VCaP (cell line): Measurements from ENCODE around the gene ARHGAP26.

Experiments used
- H3K27ac ChIP-seq: fragments of 450-650 bp; 2 replicates; pipeline ENCODE4 v1.5.1; 2017
- TF ChIP-seq, protein P1 (sequence below): fragments of 450-650 bp; conservative IDR thresholded peaks from 2 replicates; pipeline ENCODE4 v1.5.1; 2017; ENCODE audit warnings: mild to moderate bottlenecking, moderate library complexity

ARHGAP26 gene

DNA sequence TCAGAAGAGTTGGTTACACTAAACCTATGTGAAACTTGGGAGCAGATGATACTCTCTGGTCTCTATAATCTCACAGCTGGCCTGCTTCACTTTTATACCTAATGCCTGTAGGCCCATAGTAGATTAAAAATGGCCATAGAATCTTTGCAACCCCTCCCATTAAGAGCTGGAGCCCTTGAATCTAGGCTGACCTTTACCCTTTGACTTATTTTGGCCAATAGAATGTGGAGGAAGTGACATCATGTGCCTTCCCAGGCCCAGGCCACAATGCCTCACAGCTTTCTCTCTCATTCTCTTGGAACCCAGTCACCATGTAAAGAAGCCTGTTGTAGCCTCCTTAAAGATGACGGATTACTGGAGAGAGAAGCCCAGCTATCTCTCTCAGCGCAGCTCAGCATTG is 382.3 kb downstream of the ARHGAP26 start:
- no peak overlapping the region for H3K27ac ChIP-seq
- TF ChIP-seq, protein P1, sequence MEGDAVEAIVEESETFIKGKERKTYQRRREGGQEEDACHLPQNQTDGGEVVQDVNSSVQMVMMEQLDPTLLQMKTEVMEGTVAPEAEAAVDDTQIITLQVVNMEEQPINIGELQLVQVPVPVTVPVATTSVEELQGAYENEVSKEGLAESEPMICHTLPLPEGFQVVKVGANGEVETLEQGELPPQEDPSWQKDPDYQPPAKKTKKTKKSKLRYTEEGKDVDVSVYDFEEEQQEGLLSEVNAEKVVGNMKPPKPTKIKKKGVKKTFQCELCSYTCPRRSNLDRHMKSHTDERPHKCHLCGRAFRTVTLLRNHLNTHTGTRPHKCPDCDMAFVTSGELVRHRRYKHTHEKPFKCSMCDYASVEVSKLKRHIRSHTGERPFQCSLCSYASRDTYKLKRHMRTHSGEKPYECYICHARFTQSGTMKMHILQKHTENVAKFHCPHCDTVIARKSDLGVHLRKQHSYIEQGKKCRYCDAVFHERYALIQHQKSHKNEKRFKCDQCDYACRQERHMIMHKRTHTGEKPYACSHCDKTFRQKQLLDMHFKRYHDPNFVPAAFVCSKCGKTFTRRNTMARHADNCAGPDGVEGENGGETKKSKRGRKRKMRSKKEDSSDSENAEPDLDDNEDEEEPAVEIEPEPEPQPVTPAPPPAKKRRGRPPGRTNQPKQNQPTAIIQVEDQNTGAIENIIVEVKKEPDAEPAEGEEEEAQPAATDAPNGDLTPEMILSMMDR = no peak

DNA sequence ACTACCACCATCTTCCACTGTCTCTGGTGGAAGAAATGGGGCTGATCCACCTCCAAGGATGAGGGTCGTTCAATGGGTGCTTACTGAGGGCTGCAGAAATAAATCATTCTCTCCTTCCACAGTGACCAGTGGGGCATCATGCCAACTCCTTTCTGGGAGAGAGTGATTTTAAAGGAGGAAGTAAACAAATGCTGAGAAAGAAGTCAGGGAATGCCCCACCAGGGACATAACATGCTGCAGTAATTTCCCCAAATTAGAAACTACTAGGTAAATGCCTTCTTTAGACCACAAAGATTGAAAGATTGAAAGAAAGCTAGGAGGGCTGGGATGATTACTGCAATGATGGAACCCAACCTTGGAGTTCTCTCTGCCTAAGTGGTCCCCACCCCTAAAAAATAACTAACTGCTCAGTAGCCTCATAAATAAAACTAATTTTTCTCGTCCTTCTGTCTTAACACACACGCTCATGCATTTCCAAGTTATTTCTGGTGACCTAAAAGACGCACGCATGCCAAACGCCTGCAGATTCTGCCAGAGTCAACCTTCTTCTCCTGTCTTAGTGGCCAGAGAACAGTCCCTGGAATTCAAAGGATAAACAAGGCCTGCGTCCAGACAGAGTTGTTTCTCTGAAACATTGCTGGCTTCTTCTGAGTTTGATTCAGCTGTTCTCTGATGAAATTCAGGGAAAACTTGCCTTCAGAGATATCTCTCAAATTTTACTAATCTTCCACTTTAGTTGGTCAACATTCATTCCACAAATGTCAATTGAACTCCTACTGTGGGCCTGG is 383.3 kb downstream of the ARHGAP26 start:
- no peak overlapping the region for H3K27ac ChIP-seq

DNA sequence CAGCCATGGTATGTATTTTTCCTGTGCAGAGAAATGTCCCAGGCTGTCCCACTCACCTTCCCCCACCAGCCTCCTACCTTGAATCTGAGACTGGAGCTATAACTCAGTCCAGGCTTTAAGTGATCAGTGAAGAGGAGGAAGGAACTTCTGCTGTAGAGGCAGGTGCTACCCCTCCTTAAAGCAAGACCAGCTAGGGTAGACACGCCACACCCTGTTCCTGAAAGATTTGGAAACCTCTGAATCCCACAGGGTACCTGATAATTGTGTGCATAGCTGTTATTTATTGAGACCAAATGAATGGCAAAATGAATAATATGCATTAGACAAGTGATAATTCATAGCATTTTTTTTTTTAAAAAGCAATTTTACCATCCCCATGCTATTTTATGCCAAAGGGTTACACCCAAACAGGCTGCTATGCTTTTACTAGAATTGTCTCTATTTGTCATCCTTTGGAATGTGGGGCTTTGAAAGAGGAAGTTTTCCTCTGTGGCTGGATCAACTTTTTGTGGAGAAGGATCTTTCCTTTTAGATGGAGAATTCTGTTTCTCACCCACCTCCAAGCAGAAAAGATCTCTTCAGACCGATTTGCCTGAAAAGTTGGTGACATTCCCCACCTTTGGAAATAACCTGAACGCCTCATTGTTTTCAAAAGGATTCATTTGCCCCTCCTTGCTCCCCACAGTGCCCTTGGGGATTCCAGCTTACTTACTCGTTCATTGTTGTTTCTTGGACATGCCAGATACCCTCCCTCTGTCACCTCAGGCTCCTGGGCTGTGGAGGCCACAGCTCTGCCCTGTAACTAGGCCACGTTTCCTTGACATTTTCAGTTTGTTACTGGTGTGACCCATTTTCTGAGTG is 384.6 kb downstream of the ARHGAP26 start:
- no peak overlapping the region for H3K27ac ChIP-seq

More for the DNA sequence above, 383.3 kb downstream of the ARHGAP26 start:
- TF ChIP-seq, protein P1 = no peak

DNA sequence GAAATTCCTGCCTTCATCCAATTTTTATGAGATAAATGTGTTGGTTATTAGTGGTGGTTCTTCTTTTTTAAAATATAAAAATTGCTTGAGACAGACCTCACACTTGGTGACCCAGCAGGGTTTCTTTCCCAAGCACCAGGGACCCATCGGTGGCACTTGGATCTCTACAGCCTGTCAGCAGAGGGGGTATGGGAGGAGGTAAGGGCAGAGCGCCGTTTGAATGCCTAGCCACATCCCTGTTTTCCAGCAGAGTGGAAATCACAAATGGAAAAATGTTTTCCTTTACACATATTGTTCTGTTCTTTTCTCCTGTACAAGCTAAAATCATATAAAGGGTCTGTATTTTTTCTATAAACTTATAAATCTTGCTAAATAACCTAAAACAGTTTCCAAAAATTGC is 385.3 kb downstream of the ARHGAP26 start:
- TF ChIP-seq, protein P1 = no peak
- H3K27ac ChIP-seq = no peak overlapping the region

More for the DNA sequence above, 384.6 kb downstream of the ARHGAP26 start:
- TF ChIP-seq, protein P1 = no peak

DNA sequence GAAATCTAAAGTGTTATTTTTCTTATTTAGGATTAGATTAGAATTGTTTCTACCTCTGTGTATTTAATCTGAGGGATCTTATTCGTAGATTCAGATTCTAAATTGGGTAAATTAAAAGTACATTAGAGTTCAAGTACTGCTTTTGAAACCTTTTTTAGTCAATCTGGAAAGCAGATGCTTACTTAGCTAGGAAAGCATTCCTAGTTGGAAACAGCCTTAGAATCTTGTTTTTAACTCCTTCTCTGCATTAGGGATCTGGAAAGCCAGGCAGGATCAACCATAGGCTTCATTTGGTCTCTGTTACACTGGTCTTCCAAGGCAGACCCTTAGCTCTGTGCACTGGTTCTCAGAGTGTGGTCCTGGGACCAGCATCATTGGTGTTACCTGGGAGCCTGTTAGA is 385.9 kb downstream of the ARHGAP26 start:
- H3K27ac ChIP-seq = no peak overlapping the region
- TF ChIP-seq, protein P1 = no peak

GRCh38 chr5:143156572-143156971 is 386.4 kb downstream of the ARHGAP26 start:
- TF ChIP-seq, protein P1 = no peak
- no peak overlapping the region for H3K27ac ChIP-seq

DNA sequence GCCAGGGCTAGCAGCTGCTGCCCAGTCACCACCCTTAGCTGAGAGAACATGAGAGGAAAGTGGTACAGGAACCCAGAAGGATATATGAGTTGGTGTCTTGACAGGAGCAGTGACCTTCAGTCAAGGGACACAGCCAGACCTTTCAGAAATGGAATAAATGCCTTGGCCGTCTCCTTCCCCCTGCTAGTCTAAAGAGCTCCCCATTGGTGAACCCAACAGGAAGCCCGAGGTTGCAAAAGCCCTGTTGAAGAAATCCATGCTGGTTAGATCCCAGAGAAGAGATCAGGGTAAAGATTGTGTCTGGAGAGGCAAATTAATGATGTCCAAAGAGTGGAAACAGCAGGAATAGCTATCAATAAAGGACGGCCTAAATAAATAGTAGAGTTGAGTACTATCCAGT is 388.9 kb downstream of the ARHGAP26 start:
- H3K27ac ChIP-seq = no peak overlapping the region
- TF ChIP-seq, protein P1 = no peak
